GM10266 (cell line): ENCODE data around the gene FKTN.

ENCODE experiments used
- DNase-seq: peaks from one replicate; pipeline ENCODE4 v3.0.0; 2012; ENCODE audit errors: extremely low spot score
- CTCF ChIP-seq: IDR thresholded peaks from 2 replicates; pipeline ENCODE4 v1.5.1; 2012; ENCODE audit warnings: mild to moderate bottlenecking, low read depth; ENCODE audit not compliant: control insufficient read depth, insufficient read depth; ENCODE audit errors: missing control alignments

The FKTN gene

GRCh38 chr9:105679257-105680022 lies 121.5 kb downstream of the FKTN start:
- no peak for TF ChIP-seq CTCF
- no peak for DNase-seq

- no peak for TF ChIP-seq CTCF
- no peak for DNase-seq
Measured at GRCh38 chr9:105681313-105681712, 123.4 kb downstream of the FKTN start.

- no peak for DNase-seq
- no peak for TF ChIP-seq CTCF
Measured at GRCh38 chr9:105681724-105682123, 123.8 kb downstream of the FKTN start.

GRCh38 chr9:105683688-105684275 lies 125.9 kb downstream of the FKTN start:
- no peak for DNase-seq
- TF ChIP-seq CTCF, result no peak

GRCh38 chr9:105686936-105687335 lies 129.0 kb downstream of the FKTN start:
- no peak for TF ChIP-seq CTCF
- DNase-seq, result no peak
